GM19455 (cell line): ENCODE results near the gene PTRH1.

Source experiments
- ATAC-seq: cut with Tn5 transposase; IDR thresholded peaks from one replicate; pipeline ENCODE4 v1.9.1; 2021; ENCODE audit not compliant: unreplicated experiment

PTRH1 gene

GRCh38 chr9:127664324-127664677 is 51.2 kb downstream of the PTRH1 start:
- ATAC-seq, result no peak
